Kasumi-1 (cell line): ENCODE data around the gene IRF3.

Experiments
- DNase-seq, 2 experiments: peaks; one replicate each; lab custom pipeline; 2025; lab: John Stamatoyannopoulos, UW

IRF3 gene

GRCh38 chr19:49666120-49666444, 425 bp upstream of the IRF3 start:
- DNase-seq, result peak; percentile 69 to 86

- DNase-seq, result no peak
Measured at GRCh38 chr19:49665036-49665350, 664 bp downstream of the IRF3 start.

- DNase-seq, result peak; percentile 68 to 69
Measured at GRCh38 chr19:49664171-49665035, 1.3 kb downstream of the IRF3 start.

GRCh38 chr19:49663224-49663623, 2.4 kb downstream of the IRF3 start:
- no peak for DNase-seq

- no peak for DNase-seq
Measured at GRCh38 chr19:49662011-49662410, 3.6 kb downstream of the IRF3 start.

GRCh38 chr19:49660338-49660961, 5.2 kb downstream of the IRF3 start:
- no peak for DNase-seq

- no peak for DNase-seq
Measured at GRCh38 chr19:49658566-49659442, 6.9 kb downstream of the IRF3 start.

GRCh38 chr19:49658139-49658517, 7.5 kb downstream of the IRF3 start:
- no peak for DNase-seq

- DNase-seq, result no peak
Measured at GRCh38 chr19:49657493-49658138, 8.0 kb downstream of the IRF3 start.

GRCh38 chr19:49656456-49657109, 9.1 kb downstream of the IRF3 start:
- no peak for DNase-seq

- no peak for DNase-seq
Measured at GRCh38 chr19:49655570-49656455, 9.8 kb downstream of the IRF3 start.

- no peak for DNase-seq
Measured at GRCh38 chr19:49654581-49654980, 11.1 kb downstream of the IRF3 start.

- no peak for DNase-seq
Measured at GRCh38 chr19:49653466-49653806, 12.2 kb downstream of the IRF3 start.

- no peak for DNase-seq
Measured at GRCh38 chr19:49652551-49653465, 12.8 kb downstream of the IRF3 start.

GRCh38 chr19:49651820-49652550, 13.7 kb downstream of the IRF3 start:
- DNase-seq, result no peak

- no peak for DNase-seq
Measured at GRCh38 chr19:49651029-49651819, 14.4 kb downstream of the IRF3 start.

- no peak for DNase-seq
Measured at GRCh38 chr19:49646586-49646985, 19.1 kb downstream of the IRF3 start.

GRCh38 chr19:49645995-49646394, 19.7 kb downstream of the IRF3 start:
- no peak for DNase-seq
